ENCODE measurements around the gene DLGAP3. TPM values are rescaled to one million over a fixed set of nuclear protein-coding genes. Genes with fewer than 3 reads are reported as not detected.

The DLGAP3 gene
- total RNA-seq, 4 donors from 2014 or later, result 0.25 to 0.84 (median 0.30) TPM

DNA sequence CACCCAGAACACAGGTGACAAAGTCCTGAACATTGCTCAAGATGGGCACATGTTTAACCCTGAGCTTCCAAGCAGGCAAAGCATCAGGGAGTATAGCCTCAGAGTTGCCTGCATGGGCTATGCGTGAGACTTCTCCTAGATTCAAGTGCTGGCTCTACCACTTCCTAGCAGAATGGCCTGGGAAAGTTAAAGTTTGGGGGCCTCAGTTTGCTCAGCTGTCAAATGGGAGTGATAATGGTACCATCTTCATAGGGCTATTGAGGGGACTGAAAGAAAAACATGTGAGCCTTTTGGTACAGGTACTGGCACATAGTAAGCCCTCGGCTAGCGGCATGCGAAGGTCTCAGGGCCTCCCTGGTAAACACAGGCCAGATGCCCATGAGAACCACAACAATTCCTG lies 41.9 kb downstream of the DLGAP3 start:
- ATAC-seq (ENCODE audit: low FRiP score) (no peak), DNase-seq (ENCODE audit: low spot score) (no peak)
- TF ChIP-seq, protein P1, sequence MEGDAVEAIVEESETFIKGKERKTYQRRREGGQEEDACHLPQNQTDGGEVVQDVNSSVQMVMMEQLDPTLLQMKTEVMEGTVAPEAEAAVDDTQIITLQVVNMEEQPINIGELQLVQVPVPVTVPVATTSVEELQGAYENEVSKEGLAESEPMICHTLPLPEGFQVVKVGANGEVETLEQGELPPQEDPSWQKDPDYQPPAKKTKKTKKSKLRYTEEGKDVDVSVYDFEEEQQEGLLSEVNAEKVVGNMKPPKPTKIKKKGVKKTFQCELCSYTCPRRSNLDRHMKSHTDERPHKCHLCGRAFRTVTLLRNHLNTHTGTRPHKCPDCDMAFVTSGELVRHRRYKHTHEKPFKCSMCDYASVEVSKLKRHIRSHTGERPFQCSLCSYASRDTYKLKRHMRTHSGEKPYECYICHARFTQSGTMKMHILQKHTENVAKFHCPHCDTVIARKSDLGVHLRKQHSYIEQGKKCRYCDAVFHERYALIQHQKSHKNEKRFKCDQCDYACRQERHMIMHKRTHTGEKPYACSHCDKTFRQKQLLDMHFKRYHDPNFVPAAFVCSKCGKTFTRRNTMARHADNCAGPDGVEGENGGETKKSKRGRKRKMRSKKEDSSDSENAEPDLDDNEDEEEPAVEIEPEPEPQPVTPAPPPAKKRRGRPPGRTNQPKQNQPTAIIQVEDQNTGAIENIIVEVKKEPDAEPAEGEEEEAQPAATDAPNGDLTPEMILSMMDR (IDR thresholded peaks at IDR 0.05), result no peak

GRCh38 chr1:34885405-34886247 lies 43.8 kb downstream of the DLGAP3 start:
- peak; percentile 68 for ATAC-seq (ENCODE audit: low FRiP score)
- DNase-seq (ENCODE audit: low spot score), result no peak
- TF ChIP-seq, protein P1 (IDR thresholded peaks at IDR 0.05), result no peak

DNA sequence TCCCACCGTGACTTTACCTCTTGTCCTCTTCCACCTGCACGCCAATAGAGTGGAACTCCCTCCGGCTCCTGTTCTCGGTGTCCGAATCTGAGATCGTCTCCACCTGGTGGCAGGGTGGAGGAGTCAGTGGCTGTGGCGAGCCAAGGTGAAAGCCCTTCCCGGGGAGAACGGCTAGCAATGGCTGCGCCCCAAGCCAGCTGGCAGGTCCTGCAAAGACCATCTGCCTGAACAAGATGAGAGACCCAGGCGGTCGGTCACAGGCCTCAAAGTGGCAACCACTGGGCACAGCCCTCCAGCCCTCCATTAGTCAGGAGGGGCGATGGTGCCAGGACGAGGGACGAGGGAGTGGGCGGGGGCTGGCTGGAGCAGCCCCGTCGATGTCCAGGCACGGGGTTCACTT lies 44.5 kb downstream of the DLGAP3 start:
- ATAC-seq (ENCODE audit: low FRiP score) (peak; percentile 23), DNase-seq (ENCODE audit: low spot score) (no peak)
- TF ChIP-seq, protein P1 (IDR thresholded peaks at IDR 0.05), result no peak

GRCh38 chr1:34884536-34884935 lies 44.9 kb downstream of the DLGAP3 start:
- DNase-seq (ENCODE audit: low spot score) (no peak), ATAC-seq (ENCODE audit: low FRiP score) (no peak)
- TF ChIP-seq, protein P1 (IDR thresholded peaks at IDR 0.05), result no peak

DNA sequence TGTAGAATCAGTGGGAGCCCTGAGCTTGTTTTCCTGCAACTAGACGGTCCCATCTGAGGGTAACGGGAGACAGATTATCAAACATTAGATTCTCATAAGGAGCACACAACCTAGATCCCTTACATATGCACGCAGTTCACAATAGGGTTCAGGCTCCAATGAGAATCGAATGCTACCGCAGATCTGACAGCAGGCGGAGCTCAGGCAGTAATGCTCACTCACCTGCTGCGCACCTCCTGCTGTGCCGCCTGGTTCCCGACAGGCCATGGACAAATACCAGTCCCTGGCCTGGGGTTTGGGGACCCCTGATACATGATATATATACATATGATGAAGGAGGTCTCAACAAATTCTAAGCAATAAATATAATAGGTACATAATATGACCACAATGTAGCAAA lies 50.2 kb downstream of the DLGAP3 start:
- ATAC-seq (ENCODE audit: low FRiP score) (no peak), DNase-seq (ENCODE audit: low spot score) (no peak)
- TF ChIP-seq, protein P1 (IDR thresholded peaks at IDR 0.05), result no peak

DNA sequence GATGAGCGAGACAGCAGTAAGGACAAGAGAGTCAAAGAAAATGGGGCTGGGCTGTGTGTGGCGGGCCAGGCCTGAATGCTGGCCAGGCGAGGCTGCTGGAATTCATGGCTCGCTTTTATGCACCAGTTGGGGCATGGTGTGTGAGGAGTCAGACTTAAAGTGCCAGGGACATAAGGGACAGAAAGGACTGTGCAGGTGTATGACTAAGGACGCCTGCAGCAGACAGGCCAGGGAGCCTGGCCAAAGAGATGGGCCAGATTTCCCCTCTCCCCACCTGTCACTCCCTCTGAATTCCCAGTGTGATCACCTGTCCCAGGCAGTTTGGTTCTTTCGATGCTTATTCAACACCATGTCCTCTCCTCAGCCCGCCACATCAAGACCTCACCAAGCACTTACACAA lies 53.0 kb downstream of the DLGAP3 start:
- DNase-seq (ENCODE audit: low spot score), result no peak
- ATAC-seq (ENCODE audit: low FRiP score), result no peak
- TF ChIP-seq, protein P1 (IDR thresholded peaks at IDR 0.05), result no peak

Data from omental fat pad (tissue), 4 donors.